Stomach smooth muscle (tissue), 2 donors: Measurements from ENCODE around the gene TPD52L1.

ENCODE experiments used
- H3K27ac ChIP-seq: one replicate; pipeline ENCODE4 v1.7.0; 2013; ENCODE audit warnings: mild to moderate bottlenecking, low read length, inconsistent platforms
- H3K27me3 ChIP-seq, 2 donors: one replicate each; pipeline ENCODE4 v1.7.0; 2013; ENCODE audit warnings: low read length in 2 of 2; ENCODE audit not compliant: insufficient read depth in 2 of 2, control insufficient read depth in 1 of 2
- H3K36me3 ChIP-seq, 2 donors: one replicate each; pipeline ENCODE4 v1.7.0; 2013; ENCODE audit warnings: low read length in 2 of 2; ENCODE audit not compliant: control insufficient read depth in 2 of 2, insufficient read depth in 2 of 2
- H3K4me1 ChIP-seq: one replicate; pipeline ENCODE4 v1.7.0; 2013; ENCODE audit warnings: low read length; ENCODE audit not compliant: control insufficient read depth, insufficient read depth
- H3K4me3 ChIP-seq, 2 donors: one replicate each; pipeline ENCODE4 v1.7.0; 2013; ENCODE audit warnings: low read length in 2 of 2
- H3K9ac ChIP-seq, 2 donors: one replicate each; pipeline ENCODE4 v1.7.0; 2013; ENCODE audit warnings: low read length in 2 of 2, mild to moderate bottlenecking in 1 of 2
- H3K9me3 ChIP-seq, 2 donors: one replicate each; pipeline ENCODE4 v1.7.0; 2013; ENCODE audit warnings: low read length in 2 of 2; ENCODE audit not compliant: control insufficient read depth in 2 of 2
- donor health status: healthy.
- donor health status: Pancreatic carcinoma.

Gene TPD52L1

GRCh38 chr6:125173341-125174095 lies 19.9 kb downstream of the TPD52L1 start:
- H3K27me3 ChIP-seq = no peaks in the 10 kb centered on the region
- no peak overlapping the region for H3K4me3 ChIP-seq
- H3K9ac ChIP-seq = no peak overlapping the region
- H3K36me3 ChIP-seq = no peaks in the 10 kb centered on the region
- H3K9me3 ChIP-seq = no peaks in the 10 kb centered on the region
- H3K4me1 ChIP-seq = no peaks in the 10 kb centered on the region
- H3K27ac ChIP-seq = no peak overlapping the region

GRCh38 chr6:125174626-125175025 lies 21.1 kb downstream of the TPD52L1 start:
- Histone ChIP-seq H3K9ac (no peak overlapping the region), H3K9me3 (no peaks in the 10 kb centered on the region), H3K36me3 (no peaks in the 10 kb centered on the region), H3K4me1 (no peaks in the 10 kb centered on the region), H3K27me3 (no peaks in the 10 kb centered on the region), H3K4me3 (no peak overlapping the region), H3K27ac (no peak overlapping the region)

GRCh38 chr6:125175466-125176048 lies 22.0 kb downstream of the TPD52L1 start:
- H3K27me3 ChIP-seq = no peaks in the 10 kb centered on the region

GRCh38 chr6:125182237-125183008 lies 28.9 kb downstream of the TPD52L1 start:
- H3K4me3 ChIP-seq = no peak overlapping the region
- no peaks in the 10 kb centered on the region for H3K9me3 ChIP-seq
- no peak overlapping the region for H3K27ac ChIP-seq
- no peaks in the 10 kb centered on the region for H3K4me1 ChIP-seq
- H3K36me3 ChIP-seq = no peaks in the 10 kb centered on the region
- no peaks in the 10 kb centered on the region for H3K27me3 ChIP-seq
- no peak overlapping the region for H3K9ac ChIP-seq

More at GRCh38 chr6:125175466-125176048, 22.0 kb downstream of the TPD52L1 start:
- no peak overlapping the region for H3K27ac ChIP-seq
- no peaks in the 10 kb centered on the region for H3K36me3 ChIP-seq
- H3K4me3 ChIP-seq = no peak overlapping the region
- H3K4me1 ChIP-seq = no peaks in the 10 kb centered on the region
- no peak overlapping the region for H3K9ac ChIP-seq
- H3K9me3 ChIP-seq = no peaks in the 10 kb centered on the region

GRCh38 chr6:125183391-125183790 lies 29.8 kb downstream of the TPD52L1 start:
- Histone ChIP-seq H3K4me1 (no peaks in the 10 kb centered on the region), H3K9ac (no peak overlapping the region), H3K27me3 (no peaks in the 10 kb centered on the region), H3K27ac (no peak overlapping the region), H3K36me3 (no peaks in the 10 kb centered on the region), H3K9me3 (no peaks in the 10 kb centered on the region), H3K4me3 (no peak overlapping the region)

- Histone ChIP-seq H3K9me3 (no peaks in the 10 kb centered on the region), H3K27me3 (no peaks in the 10 kb centered on the region), H3K4me1 (no peaks in the 10 kb centered on the region), H3K9ac (no peak overlapping the region), H3K27ac (no peak overlapping the region), H3K4me3 (no peak overlapping the region), H3K36me3 (no peaks in the 10 kb centered on the region)
Measured at GRCh38 chr6:125188037-125188436, 34.5 kb downstream of the TPD52L1 start.

- Histone ChIP-seq H3K27me3 (no peaks in the 10 kb centered on the region), H3K4me3 (no peak overlapping the region), H3K4me1 (no peaks in the 10 kb centered on the region), H3K36me3 (no peaks in the 10 kb centered on the region), H3K27ac (no peak overlapping the region), H3K9ac (no peak overlapping the region), H3K9me3 (no peaks in the 10 kb centered on the region)
Measured at GRCh38 chr6:125188594-125189203, 35.1 kb downstream of the TPD52L1 start.

GRCh38 chr6:125189494-125189893 lies 35.9 kb downstream of the TPD52L1 start:
- Histone ChIP-seq H3K9ac (no peak overlapping the region), H3K4me3 (no peak overlapping the region), H3K4me1 (no peaks in the 10 kb centered on the region), H3K9me3 (no peaks in the 10 kb centered on the region), H3K27ac (no peak overlapping the region), H3K36me3 (no peaks in the 10 kb centered on the region), H3K27me3 (no peaks in the 10 kb centered on the region)

GRCh38 chr6:125190667-125191066 lies 37.1 kb downstream of the TPD52L1 start:
- Histone ChIP-seq H3K4me1 (no peaks in the 10 kb centered on the region), H3K9me3 (no peaks in the 10 kb centered on the region), H3K36me3 (no peaks in the 10 kb centered on the region), H3K27ac (no peak overlapping the region), H3K27me3 (no peaks in the 10 kb centered on the region), H3K4me3 (no peak overlapping the region), H3K9ac (no peak overlapping the region)

GRCh38 chr6:125191916-125192609 lies 38.5 kb downstream of the TPD52L1 start:
- Histone ChIP-seq H3K27me3 (no peaks in the 10 kb centered on the region), H3K9me3 (no peaks in the 10 kb centered on the region), H3K36me3 (no peaks in the 10 kb centered on the region), H3K4me3 (no peak overlapping the region), H3K4me1 (no peaks in the 10 kb centered on the region), H3K27ac (no peak overlapping the region), H3K9ac (no peak overlapping the region)
